Testis (tissue), 2 donors: Measurements from ENCODE around the gene NAE1.

ENCODE experiments used
- CTCF ChIP-seq, 3 experiments: fragments of 450-650 bp in 2 of 3; fragments of 200-600 bp in 1 of 3; sonication (generic) in 1 of 3; IDR thresholded peaks; one replicate each; pipeline ENCODE4 v1.5.1; 2016 to 2019; ENCODE audit warnings: antibody characterized with exemption in 3 of 3, mild to moderate bottlenecking in 2 of 3, moderate library complexity in 1 of 3
- POLR2A ChIP-seq: fragments of 450-650 bp; IDR thresholded peaks from one replicate; pipeline ENCODE4 v1.6.1; 2017; ENCODE audit warnings: antibody characterized with exemption, mild to moderate bottlenecking, moderate library complexity

GRCh38 chr16:66834746-66835145 lies 4.0 kb upstream of the NAE1 start:
- TF ChIP-seq CTCF (IDR thresholded peaks at IDR 0.05) = no peak
- no peak for TF ChIP-seq POLR2A
